OCI-M2 (cell line): ENCODE measurements around the gene MOCS2.
A peak's percentile ranks its signal among the peaks of the same experiment; 100 is the strongest.
"Not testable (repeated sequence)": the region's sequence is repeated elsewhere in the genome, so short reads cannot be mapped to it uniquely, and the experiment has no call there.

Source experiments
- DNase-seq: peaks from one replicate; lab custom pipeline; 2025; ENCODE audit not compliant: unreplicated experiment; lab: John Stamatoyannopoulos, UW

MOCS2 gene

GRCh38 chr5:53109443-53110127 is at the start of gene MOCS2:
MOCS2 (minus strand) TSS chr5:53109757; CDS start chr5:53107174, 2,583 bp downstream.
- peak; percentile 48 for DNase-seq

- no peak for DNase-seq
These were observed 42.3 kb upstream of the MOCS2 start for GRCh38 chr5:53151713-53152458.

GRCh38 chr5:53133020-53133419 is 23.5 kb upstream of the MOCS2 start:
- DNase-seq, result peak; percentile 21

- DNase-seq, result no peak
These were observed 20.7 kb upstream of the MOCS2 start for GRCh38 chr5:53130266-53130665.

GRCh38 chr5:53128481-53128880 is 18.9 kb upstream of the MOCS2 start:
- no peak for DNase-seq

GRCh38 chr5:53127107-53127506 is 17.6 kb upstream of the MOCS2 start:
- no peak for DNase-seq

GRCh38 chr5:53126521-53126920 is 17.0 kb upstream of the MOCS2 start:
- DNase-seq, result no peak

GRCh38 chr5:53123702-53124101 is 14.1 kb upstream of the MOCS2 start:
- DNase-seq, result no peak

GRCh38 chr5:53120165-53120564 is 10.6 kb upstream of the MOCS2 start:
- DNase-seq, result no peak

GRCh38 chr5:53118879-53119278 is 9.3 kb upstream of the MOCS2 start:
- no peak for DNase-seq

GRCh38 chr5:53116597-53116996 is 7.0 kb upstream of the MOCS2 start:
- no peak for DNase-seq

GRCh38 chr5:53114988-53115387 is 5.4 kb upstream of the MOCS2 start:
- no peak for DNase-seq

GRCh38 chr5:53113947-53114346 is 4.4 kb upstream of the MOCS2 start:
- DNase-seq, result no peak

GRCh38 chr5:53112909-53113308 is 3.4 kb upstream of the MOCS2 start:
- no peak for DNase-seq

GRCh38 chr5:53112307-53112706 is 2.8 kb upstream of the MOCS2 start:
- DNase-seq, result not testable (repeated sequence)

- no peak for DNase-seq
These were observed 1.6 kb upstream of the MOCS2 start for GRCh38 chr5:53111139-53111538.

GRCh38 chr5:53110156-53110555 is 599 bp upstream of the MOCS2 start:
- no peak for DNase-seq

- DNase-seq, result no peak
These were observed 508 bp downstream of the MOCS2 start for GRCh38 chr5:53109056-53109442.

GRCh38 chr5:53105611-53106300 is 3.8 kb downstream of the MOCS2 start:
- no peak for DNase-seq

- DNase-seq, result no peak
These were observed 9.0 kb downstream of the MOCS2 start for GRCh38 chr5:53100606-53101005.

- no peak for DNase-seq
These were observed 10.0 kb downstream of the MOCS2 start for GRCh38 chr5:53099546-53099945.

GRCh38 chr5:53095931-53096525 is 13.5 kb downstream of the MOCS2 start:
- peak; percentile 17 for DNase-seq
